Activated effector memory CD4-positive, alpha-beta T cell treated with anti-CD3 and anti-CD28 coated beads, Interleukin-2, amount 50 U/mL, for 16 hours (primary cell): ENCODE results near the gene ZC3H13.

Experiments
- DNase-seq: peaks from one replicate; pipeline ENCODE4 v3.0.0-alpha.2; 2020

ZC3H13 gene, protein sequence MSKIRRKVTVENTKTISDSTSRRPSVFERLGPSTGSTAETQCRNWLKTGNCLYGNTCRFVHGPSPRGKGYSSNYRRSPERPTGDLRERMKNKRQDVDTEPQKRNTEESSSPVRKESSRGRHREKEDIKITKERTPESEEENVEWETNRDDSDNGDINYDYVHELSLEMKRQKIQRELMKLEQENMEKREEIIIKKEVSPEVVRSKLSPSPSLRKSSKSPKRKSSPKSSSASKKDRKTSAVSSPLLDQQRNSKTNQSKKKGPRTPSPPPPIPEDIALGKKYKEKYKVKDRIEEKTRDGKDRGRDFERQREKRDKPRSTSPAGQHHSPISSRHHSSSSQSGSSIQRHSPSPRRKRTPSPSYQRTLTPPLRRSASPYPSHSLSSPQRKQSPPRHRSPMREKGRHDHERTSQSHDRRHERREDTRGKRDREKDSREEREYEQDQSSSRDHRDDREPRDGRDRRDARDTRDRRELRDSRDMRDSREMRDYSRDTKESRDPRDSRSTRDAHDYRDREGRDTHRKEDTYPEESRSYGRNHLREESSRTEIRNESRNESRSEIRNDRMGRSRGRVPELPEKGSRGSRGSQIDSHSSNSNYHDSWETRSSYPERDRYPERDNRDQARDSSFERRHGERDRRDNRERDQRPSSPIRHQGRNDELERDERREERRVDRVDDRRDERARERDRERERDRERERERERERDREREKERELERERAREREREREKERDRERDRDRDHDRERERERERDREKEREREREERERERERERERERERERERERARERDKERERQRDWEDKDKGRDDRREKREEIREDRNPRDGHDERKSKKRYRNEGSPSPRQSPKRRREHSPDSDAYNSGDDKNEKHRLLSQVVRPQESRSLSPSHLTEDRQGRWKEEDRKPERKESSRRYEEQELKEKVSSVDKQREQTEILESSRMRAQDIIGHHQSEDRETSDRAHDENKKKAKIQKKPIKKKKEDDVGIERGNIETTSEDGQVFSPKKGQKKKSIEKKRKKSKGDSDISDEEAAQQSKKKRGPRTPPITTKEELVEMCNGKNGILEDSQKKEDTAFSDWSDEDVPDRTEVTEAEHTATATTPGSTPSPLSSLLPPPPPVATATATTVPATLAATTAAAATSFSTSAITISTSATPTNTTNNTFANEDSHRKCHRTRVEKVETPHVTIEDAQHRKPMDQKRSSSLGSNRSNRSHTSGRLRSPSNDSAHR (N-terminal part only)

DNA sequence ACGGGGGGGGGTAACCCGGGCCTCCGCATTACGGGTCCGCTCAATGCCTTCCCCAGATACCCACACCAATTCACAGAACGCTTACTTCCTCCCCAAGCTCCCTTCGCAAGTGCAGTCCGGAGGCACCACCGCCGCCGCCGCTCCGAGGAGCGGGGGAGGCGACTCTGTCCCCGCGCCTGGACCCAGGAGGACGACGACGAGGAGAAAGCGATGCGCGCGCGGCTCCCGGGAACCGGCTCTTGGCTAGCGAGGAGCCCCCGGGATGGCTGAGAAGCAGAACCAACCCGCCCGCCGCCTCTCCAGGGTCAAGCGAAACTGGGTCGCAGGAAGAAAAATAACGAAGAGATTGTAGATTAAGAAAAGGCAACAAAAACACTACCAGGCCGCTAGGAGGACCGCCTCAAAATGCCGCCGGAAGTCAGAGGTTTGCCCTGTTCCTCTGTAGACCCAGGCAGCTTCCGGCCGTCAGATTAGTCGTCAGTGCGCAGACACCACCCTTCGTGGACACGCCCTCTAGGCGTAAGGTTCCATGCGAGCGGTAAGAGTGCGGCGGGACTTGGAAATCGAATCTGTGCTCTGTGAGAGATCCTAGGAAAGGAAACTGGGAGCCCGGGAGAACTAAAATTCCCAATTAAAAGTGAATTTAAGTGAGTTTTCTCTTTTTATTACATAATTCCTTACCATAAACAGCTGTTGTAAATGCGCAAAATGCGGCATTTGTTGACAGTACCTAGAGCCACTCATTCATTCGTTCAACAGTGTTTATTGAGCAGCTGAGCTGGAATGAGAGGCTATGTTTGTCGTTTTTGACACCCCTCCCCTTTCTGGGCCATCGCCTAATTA, at the start of gene ZC3H13:
TSS of gene ZC3H13 (minus strand) at position 428 of the 843 bp plus-strand sequence. CDS start 7,239 bp downstream, outside the sequence.
- DNase-seq = peak; percentile 97

GRCh38 chr13:46102255-46102605, 49.7 kb upstream of the ZC3H13 start:
- DNase-seq = no peak

- DNase-seq = no peak
Measured at GRCh38 chr13:46101484-46102254, 49.1 kb upstream of the ZC3H13 start.

GRCh38 chr13:46101002-46101401, 48.5 kb upstream of the ZC3H13 start:
- no peak for DNase-seq

- DNase-seq = no peak
Measured at GRCh38 chr13:46100191-46100815, 47.8 kb upstream of the ZC3H13 start.

- DNase-seq = no peak
Measured at GRCh38 chr13:46097663-46098062, 45.1 kb upstream of the ZC3H13 start.

GRCh38 chr13:46097015-46097414, 44.5 kb upstream of the ZC3H13 start:
- DNase-seq = no peak

DNA sequence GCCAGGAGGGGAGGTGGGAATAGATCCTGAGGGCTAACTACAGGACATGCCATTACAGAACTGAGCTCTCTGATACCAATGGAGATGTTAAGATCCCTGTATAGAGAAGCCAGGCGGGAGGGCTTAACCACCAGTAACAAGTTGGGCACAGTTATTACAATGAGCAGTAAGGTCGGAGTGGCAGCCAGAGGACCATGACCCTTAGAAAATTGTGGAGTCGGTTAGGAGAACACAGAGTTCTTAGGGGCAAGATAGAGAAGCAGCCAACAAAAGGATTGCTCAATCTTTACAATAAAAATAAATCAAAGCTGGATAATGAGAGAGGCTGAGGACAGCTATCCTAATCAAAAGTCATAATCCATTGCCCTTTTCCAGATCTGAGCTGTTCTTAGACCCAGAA, 41.9 kb upstream of the ZC3H13 start:
- DNase-seq = no peak

DNA sequence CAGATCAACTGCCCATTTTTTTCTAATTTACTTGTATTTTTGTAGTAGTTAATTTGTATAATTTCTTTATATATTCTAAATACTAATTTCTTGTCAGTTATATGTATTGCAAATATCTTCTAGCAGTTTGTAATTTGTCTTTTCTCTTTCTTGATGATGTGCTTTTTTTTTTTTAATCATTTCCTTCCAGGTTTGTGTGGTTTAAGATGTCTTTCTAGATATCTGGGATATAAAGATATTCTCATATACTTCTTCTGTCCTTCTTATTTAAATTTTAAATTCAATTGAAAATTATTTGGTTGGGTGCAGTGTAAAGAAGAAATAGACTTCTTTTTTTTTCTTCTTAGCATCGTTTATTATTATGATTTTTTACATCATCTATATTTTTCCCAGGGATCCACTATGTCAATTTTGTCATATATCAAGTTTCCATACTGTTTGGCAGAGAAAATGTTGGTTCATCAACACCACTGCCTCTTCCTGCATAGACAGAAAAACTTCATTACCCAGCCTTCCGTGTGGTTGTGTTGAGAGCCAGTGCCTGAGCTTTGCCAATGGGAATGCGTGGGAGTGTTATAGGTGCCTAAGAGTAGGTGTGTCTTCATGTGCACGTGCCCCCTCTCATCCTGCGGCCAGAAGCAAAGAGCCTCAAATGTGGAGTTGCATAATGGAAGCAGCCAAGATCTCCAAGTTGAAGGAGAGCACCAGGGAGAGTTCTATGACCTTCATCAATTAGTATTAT, 36.4 kb upstream of the ZC3H13 start:
- DNase-seq = no peak

- DNase-seq = no peak
Measured at GRCh38 chr13:46087481-46087880, 34.9 kb upstream of the ZC3H13 start.

GRCh38 chr13:46086985-46087384, 34.4 kb upstream of the ZC3H13 start:
- DNase-seq = no peak

DNA sequence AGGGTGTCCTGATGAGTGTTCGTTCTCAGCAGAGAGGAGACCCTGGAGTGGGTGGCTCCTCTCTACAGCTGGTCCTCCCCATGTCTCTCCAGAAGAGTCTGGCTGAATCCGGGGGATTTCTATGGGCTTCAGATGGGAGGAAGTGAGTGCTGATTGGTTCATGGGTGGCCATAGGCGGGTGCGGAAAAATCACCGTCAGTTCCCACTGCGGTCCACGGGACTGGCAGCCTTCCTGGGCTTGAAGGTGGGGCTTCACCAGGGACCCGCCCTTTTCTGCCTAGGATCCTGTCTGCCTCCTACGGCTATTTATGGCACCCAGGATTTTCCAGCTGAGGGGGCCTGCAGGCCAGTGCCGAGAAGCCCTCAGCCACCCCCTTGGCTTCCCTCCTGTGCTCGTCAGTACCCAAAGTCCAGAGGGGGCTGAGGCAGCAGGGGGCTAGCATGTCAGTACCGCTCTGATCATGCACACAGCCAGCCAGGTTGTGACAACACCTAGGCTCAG, 33.9 kb upstream of the ZC3H13 start:
- DNase-seq = no peak

- no peak for DNase-seq
Measured at GRCh38 chr13:46085737-46086136, 33.2 kb upstream of the ZC3H13 start.

DNA sequence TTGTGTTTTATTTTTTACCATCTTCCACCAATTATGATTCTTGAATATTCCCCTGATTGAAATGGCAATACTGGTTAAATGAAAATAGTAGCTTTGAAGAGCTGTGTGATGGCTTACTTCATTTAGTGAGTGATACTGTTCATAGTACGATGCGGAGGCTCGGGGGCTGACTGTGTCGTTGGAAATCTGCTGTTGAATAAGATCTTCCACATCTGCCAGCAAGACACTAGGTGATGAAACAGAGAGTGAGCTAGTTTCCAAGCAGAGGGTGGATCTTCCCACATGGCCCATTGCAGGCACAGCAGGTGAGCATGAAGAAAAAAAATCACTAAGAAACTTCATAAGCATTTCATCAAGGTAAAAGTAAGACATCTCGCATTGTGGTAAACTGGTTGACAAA, 29.8 kb upstream of the ZC3H13 start:
- DNase-seq = no peak

DNA sequence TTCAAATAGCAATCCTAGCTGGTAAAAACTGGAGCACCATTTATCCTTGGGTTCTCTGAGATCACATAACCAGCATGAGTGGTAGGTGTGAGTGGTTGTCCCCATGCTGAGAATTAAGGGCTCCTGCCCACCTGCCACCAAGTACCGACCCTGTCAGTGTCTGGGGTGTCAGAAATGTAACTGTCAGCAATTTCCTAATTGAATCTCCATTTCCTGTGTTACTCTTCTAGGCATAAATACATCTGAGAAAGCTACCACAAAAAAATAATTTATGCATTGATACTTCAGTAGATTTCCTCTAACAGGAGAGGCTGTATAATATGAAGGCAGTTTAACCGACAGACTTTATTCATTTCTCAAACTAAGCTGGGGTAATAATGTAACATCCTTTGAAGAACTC, 27.2 kb upstream of the ZC3H13 start:
- no peak for DNase-seq

DNA sequence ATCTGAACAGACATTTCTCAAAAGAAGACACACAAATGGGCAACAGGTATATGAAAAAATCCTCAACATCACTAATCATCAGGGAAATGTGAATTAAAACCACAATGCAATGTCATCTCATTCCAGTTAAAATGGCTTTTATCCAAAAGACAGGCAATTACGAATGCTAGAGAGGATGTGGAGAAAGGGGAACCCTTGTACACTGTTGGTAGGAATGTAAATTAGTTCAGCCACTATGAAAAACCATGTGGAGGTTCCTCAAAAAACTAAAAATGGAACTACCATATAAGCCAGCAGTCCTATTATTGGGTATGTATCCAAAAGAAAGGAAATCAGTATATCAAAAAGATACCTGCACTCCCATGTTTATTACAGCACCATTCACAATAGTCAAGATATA, 24.7 kb upstream of the ZC3H13 start:
- no peak for DNase-seq

DNA sequence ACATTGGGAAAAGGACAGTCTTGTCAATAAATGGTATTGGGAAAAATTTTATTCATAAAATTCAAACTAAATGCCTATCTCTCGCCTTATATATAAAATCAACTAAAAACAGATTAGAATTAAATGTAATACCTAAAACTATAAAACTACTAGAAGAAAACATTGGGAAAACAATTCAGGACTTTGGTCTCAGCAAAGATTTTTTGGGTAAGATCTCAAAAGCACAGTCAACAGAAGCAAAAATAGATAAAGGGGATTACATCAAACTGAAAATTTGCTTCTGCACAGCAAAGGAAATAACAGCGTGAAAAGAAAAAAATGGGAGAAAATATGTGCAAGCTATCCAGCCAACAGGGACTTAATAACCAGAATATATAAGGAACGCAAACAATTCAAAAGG, 24.3 kb upstream of the ZC3H13 start:
- DNase-seq = no peak

DNA sequence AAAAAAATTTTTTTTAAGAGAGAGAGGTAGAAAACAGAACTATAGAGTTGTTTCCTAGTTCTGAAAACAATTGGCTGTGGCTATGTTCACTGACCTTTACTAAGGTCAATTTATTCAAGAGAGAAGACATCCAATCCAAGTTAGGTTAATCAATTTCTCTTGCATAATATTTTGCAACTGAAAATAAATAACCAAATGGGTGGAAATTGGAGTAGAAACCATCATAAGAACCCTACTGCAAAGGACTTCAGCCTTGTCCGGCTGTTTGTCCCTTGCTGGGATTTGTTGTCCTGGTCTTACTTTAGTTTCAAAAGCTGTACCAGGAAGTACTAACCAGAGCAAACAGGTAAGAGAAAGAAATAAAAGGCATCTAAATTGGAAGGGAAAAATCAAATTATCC, 23.3 kb upstream of the ZC3H13 start:
- DNase-seq = no peak

GRCh38 chr13:46071590-46072249, 19.2 kb upstream of the ZC3H13 start:
- DNase-seq = no peak

- no peak for DNase-seq
Measured at GRCh38 chr13:46063292-46063691, 10.7 kb upstream of the ZC3H13 start.
